PC-3 (cell line): ENCODE results near the gene IFIT3.

ENCODE experiments used
- EZH2 ChIP-seq: fragments of 300-600 bp; sonication (generic); IDR thresholded peaks from one replicate; pipeline ENCODE4 v1.6.1; 2017; ENCODE audit warnings: antibody characterized with exemption, mild to moderate bottlenecking, low read length; ENCODE audit not compliant: unreplicated experiment
- TF ChIP-seq, protein P1 (sequence below): fragments of 300-600 bp; sonication (generic); conservative IDR thresholded peaks from 2 replicates; pipeline ENCODE4 v1.5.1; 2017; ENCODE audit warnings: antibody characterized with exemption, low read depth, mild to moderate bottlenecking, low read length

DNA sequence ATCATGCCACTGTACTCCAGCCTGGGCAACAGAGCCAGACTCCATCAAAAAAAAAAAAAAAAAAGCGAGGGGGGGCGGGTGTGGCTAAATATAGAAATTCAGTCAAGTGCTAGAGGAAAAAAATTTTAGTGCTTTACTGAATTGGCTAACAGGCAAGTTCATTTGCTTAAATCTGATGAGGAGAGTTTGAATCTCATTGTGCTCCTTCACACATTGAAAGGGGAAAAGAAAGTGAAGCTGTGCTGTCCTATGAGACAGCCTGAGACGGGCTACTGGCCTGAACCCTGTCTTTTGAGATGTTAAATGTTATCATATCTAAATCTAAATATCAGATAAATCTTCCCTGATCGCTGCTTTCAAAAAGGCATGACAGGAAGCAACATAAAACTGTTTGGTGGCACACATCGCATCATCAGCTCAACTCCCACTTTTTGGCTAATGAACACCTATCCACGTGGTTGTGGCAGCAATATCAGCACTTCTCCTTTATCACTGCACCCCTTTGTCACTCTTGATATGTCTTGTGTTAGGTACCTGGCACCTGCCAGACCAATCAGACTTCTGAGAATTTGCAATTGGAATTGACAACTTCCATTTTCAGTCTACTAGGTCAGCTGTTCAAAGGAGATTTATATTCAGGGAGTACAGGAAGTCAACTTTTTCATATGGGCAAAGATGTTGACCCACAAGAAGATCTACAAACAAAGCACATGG, 36.1 kb downstream of the IFIT3 start:
- TF ChIP-seq, protein P1, sequence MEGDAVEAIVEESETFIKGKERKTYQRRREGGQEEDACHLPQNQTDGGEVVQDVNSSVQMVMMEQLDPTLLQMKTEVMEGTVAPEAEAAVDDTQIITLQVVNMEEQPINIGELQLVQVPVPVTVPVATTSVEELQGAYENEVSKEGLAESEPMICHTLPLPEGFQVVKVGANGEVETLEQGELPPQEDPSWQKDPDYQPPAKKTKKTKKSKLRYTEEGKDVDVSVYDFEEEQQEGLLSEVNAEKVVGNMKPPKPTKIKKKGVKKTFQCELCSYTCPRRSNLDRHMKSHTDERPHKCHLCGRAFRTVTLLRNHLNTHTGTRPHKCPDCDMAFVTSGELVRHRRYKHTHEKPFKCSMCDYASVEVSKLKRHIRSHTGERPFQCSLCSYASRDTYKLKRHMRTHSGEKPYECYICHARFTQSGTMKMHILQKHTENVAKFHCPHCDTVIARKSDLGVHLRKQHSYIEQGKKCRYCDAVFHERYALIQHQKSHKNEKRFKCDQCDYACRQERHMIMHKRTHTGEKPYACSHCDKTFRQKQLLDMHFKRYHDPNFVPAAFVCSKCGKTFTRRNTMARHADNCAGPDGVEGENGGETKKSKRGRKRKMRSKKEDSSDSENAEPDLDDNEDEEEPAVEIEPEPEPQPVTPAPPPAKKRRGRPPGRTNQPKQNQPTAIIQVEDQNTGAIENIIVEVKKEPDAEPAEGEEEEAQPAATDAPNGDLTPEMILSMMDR, result no peak
- no peak for TF ChIP-seq EZH2
